ENCODE results near the gene SP4. TPM values are rescaled to one million over a fixed set of nuclear protein-coding genes. Genes with fewer than 3 reads are reported as not detected.

Gene SP4
- total RNA-seq, 2 experiments from 2014 or later = 22.3 to 23.6 TPM

DNA sequence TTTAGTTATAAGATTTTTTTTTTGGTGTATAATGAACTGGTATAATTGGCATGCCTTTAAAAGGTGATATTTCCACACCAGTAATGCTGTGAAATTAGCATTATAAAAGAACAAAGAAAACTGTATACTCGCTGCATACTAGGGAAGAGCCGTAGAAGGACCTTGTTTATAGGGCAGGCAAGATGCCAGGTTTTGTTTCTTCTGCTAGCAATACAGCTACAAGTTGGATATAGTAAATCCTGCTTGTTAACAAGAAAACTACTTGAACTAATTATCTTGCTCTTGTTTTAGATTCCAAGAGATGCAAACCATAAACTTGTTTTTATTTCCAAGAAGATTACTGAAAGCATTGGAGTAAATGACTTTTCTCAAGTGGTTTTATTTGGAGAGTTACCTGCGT lies 116.8 kb downstream of the SP4 start:
- no peak for ATAC-seq
- no peak for TF ChIP-seq CTCF (IDR thresholded peaks at IDR 0.05)
- intact Hi-C loops (cut with micrococcal nuclease) = no loop called here
- H3K4me3 Mint-ChIP-seq = no peak overlapping the region
- no peak for DNase-seq
- H3K9me3 Mint-ChIP-seq = no peaks in the 10 kb centered on the region
- peaks cover 48% of the 10 kb centered on the region for H3K27me3 Mint-ChIP-seq
- POLR2A ChIA-PET = no interaction called here
- H3K36me3 Mint-ChIP-seq (ENCODE audit: low read depth) = no peaks in the 10 kb centered on the region
- no peak overlapping the region for H3K27ac Mint-ChIP-seq
- peaks cover 3% of the 10 kb centered on the region for H3K4me1 Mint-ChIP-seq (ENCODE audit: low read depth)
- CTCF ChIA-PET = interaction anchor here (1.0 to 1.8 kb wide), 3 partner anchors 10 to 290 kb away, joined by 3 to 5 read pairs (median 4); no protein-coding TSS in a partner anchor

- H3K36me3 Mint-ChIP-seq (ENCODE audit: low read depth) = no peaks in the 10 kb centered on the region
- intact Hi-C loops (cut with micrococcal nuclease) = no loop called here
- H3K27me3 Mint-ChIP-seq = peaks cover 30% of the 10 kb centered on the region
- peaks cover 3% of the 10 kb centered on the region for H3K4me1 Mint-ChIP-seq (ENCODE audit: low read depth)
- no peak overlapping the region for H3K27ac Mint-ChIP-seq
- ChIA-PET CTCF (no interaction called here), POLR2A (no interaction called here)
- DNase-seq = no peak
- TF ChIP-seq CTCF (IDR thresholded peaks at IDR 0.05) = no peak
- no peak for ATAC-seq
- no peaks in the 10 kb centered on the region for H3K9me3 Mint-ChIP-seq
- no peak overlapping the region for H3K4me3 Mint-ChIP-seq
Measured at GRCh38 chr7:21547501-21547900, 119.6 kb downstream of the SP4 start.

DNA sequence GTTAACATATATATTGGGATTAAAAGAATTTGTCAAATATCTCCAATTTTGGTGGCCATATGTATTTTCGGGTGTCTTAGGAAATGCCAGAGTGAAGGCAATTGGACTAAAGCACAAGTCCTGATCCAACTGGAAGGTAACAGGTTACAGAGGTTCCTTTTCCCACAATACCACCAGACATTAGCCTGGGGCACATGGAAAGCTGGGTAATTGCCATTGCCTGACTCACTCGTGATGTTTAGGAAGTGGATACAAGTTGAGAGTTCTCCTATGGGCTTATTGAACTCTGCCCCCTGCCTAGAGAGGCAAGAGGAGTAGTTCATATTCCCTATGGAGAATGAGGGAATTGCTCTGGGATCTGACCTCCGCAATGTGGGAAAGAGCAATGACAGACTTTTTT lies 120.6 kb downstream of the SP4 start:
- TF ChIP-seq CTCF (IDR thresholded peaks at IDR 0.05) = no peak
- no peak for DNase-seq
- ChIA-PET CTCF (interaction anchor here (0.7 kb wide), 1 partner anchor 535 kb away, joined by 3 read pairs; no protein-coding TSS in a partner anchor), POLR2A (no interaction called here)
- Mint-ChIP-seq H3K36me3 (ENCODE audit: low read depth) (no peaks in the 10 kb centered on the region), H3K27ac (no peak overlapping the region), H3K27me3 (peaks cover 26% of the 10 kb centered on the region), H3K9me3 (no peaks in the 10 kb centered on the region), H3K4me3 (no peak overlapping the region), H3K4me1 (ENCODE audit: low read depth) (peaks cover 3% of the 10 kb centered on the region)
- no peak for ATAC-seq
- intact Hi-C loops (cut with micrococcal nuclease) = no loop called here

GRCh38 chr7:21550076-21550475 lies 122.2 kb downstream of the SP4 start:
- no peak overlapping the region for H3K4me3 Mint-ChIP-seq
- intact Hi-C loops (cut with micrococcal nuclease) = no loop called here
- POLR2A ChIA-PET = interaction anchor here (0.6 kb wide), 1 partner anchor 11 kb away, joined by 3 read pairs; no protein-coding TSS in a partner anchor
- H3K27ac Mint-ChIP-seq = no peak overlapping the region
- peaks cover 18% of the 10 kb centered on the region for H3K27me3 Mint-ChIP-seq
- no peaks in the 10 kb centered on the region for H3K9me3 Mint-ChIP-seq
- H3K4me1 Mint-ChIP-seq (ENCODE audit: low read depth) = no peaks in the 10 kb centered on the region
- DNase-seq (no peak), ATAC-seq (no peak)
- CTCF ChIA-PET = no interaction called here
- TF ChIP-seq CTCF (IDR thresholded peaks at IDR 0.05) = no peak
- no peaks in the 10 kb centered on the region for H3K36me3 Mint-ChIP-seq (ENCODE audit: low read depth)

GRCh38 chr7:21550821-21551531 lies 123.1 kb downstream of the SP4 start:
- POLR2A ChIA-PET = interaction anchor here (0.6 kb wide), 1 partner anchor 393 kb away, joined by 3 read pairs; no protein-coding TSS in a partner anchor
- CTCF ChIA-PET = no interaction called here
- DNase-seq = no peak

More at GRCh38 chr7:21550821-21551531, 123.1 kb downstream of the SP4 start:
- H3K27me3 Mint-ChIP-seq = peaks cover 11% of the 10 kb centered on the region
- TF ChIP-seq CTCF (IDR thresholded peaks at IDR 0.05) = no peak
- intact Hi-C loops (cut with micrococcal nuclease) = no loop called here
- ATAC-seq = no peak
- no peaks in the 10 kb centered on the region for H3K36me3 Mint-ChIP-seq (ENCODE audit: low read depth)
- no peak overlapping the region for H3K27ac Mint-ChIP-seq
- no peak overlapping the region for H3K4me3 Mint-ChIP-seq
- H3K4me1 Mint-ChIP-seq (ENCODE audit: low read depth) = no peaks in the 10 kb centered on the region
- H3K9me3 Mint-ChIP-seq = no peaks in the 10 kb centered on the region
